ENCODE measurements around the gene ATF6.

ATF6 gene

GRCh38 chr1:161899091-161899490, 133.0 kb downstream of the ATF6 start:
- DNase-seq (ENCODE audit: low read depth in 2 of 2), result no peak

- no peak for DNase-seq (ENCODE audit: low read depth in 2 of 2)
Observed at GRCh38 chr1:161900160-161900559, 134.0 kb downstream of the ATF6 start.

GRCh38 chr1:161902182-161902581, 136.1 kb downstream of the ATF6 start:
- no peak for DNase-seq (ENCODE audit: low read depth in 2 of 2)

GRCh38 chr1:161905269-161905884, 139.3 kb downstream of the ATF6 start:
- no peak for DNase-seq (ENCODE audit: low read depth in 2 of 2)

GRCh38 chr1:161907265-161907664, 141.1 kb downstream of the ATF6 start:
- DNase-seq (ENCODE audit: low read depth in 2 of 2), result no peak

DNA sequence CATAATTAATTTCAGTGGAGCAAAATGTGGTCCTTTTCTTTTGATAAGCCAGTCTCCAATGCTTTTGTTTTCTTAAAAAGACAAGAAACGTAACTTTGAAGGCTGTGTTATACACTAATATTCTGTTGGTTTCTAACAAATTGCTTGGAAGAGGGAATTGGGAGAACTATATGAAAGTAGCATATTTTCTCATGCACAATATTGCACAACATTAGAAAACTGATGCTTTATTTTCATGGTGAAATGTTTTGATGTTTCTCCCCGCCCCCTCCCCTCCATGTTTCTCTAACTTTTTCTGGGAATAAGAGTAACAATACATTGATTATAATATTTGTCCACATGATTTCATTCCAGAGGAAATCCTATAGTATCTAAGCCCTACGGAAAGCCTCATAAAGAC, 142.1 kb downstream of the ATF6 start:
- no peak for DNase-seq (ENCODE audit: low read depth in 2 of 2)

- DNase-seq (ENCODE audit: low read depth in 2 of 2), result no peak
Observed at GRCh38 chr1:161910604-161911003, 144.5 kb downstream of the ATF6 start.

DNA sequence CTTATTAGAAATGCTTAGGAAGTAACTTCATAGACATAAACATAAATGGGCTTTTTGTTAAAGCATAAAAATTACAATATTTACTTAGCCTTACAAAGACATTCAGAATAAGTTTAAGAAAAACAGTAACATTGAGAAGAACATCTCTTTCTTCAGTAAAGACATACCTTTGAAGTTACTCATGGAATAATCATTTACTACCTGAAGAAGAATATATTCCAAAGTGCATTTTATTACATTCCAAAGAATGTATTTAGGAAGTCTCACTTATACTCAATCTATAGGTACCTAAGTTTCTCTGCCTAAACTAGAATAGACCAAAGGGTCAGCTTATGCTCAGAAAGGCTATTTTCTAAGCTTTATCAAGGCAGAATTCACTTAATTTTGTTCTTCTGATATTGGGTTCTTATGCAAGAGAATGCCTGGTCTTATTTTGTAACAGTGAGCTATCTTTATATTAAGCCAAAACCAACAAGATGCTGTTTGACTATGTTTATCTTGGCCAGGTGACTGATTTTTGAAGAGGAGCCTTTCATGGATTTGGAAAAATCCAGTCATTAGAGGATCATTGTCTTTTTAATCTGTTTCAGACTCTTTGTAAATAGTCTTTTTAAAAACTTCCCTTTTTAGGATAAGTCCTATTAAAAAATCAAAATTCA, 147.5 kb downstream of the ATF6 start:
- no peak for DNase-seq (ENCODE audit: low read depth in 2 of 2)

DNA sequence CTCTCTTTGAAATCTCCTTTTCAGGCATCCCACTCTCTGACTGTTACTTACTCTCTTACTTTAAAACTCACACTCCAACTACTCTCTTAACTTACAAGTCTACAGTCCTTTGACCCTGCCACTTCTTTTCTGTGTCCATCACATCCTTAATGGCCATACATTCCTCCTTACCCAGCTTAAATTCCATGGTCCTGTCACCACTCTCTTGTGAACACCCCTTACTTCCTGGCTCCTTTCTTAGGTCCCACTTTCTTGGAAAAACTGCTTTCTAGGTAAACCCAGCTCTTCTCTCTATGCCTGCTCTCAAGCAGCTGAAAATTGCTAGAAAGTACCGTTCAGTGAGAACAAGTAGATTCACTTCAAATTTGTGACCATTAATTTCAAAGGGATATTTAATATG, 148.5 kb downstream of the ATF6 start:
- no peak for DNase-seq (ENCODE audit: low read depth in 2 of 2)

GRCh38 chr1:161915051-161915503, 149.0 kb downstream of the ATF6 start:
- DNase-seq (ENCODE audit: low read depth in 2 of 2), result peak in 1 of 2 donors; percentile 12

GRCh38 chr1:161915978-161916377, 149.9 kb downstream of the ATF6 start:
- no peak for DNase-seq (ENCODE audit: low read depth in 2 of 2)

- DNase-seq (ENCODE audit: low read depth in 2 of 2), result no peak
Observed at GRCh38 chr1:161919229-161919628, 153.1 kb downstream of the ATF6 start.

- no peak for DNase-seq (ENCODE audit: low read depth in 2 of 2)
Observed at GRCh38 chr1:161921491-161921890, 155.4 kb downstream of the ATF6 start.

GRCh38 chr1:161921990-161922389, 155.9 kb downstream of the ATF6 start:
- DNase-seq (ENCODE audit: low read depth in 2 of 2), result no peak

- DNase-seq (ENCODE audit: low read depth in 2 of 2), result no peak
Observed at GRCh38 chr1:161928056-161928455, 161.9 kb downstream of the ATF6 start.

DNA sequence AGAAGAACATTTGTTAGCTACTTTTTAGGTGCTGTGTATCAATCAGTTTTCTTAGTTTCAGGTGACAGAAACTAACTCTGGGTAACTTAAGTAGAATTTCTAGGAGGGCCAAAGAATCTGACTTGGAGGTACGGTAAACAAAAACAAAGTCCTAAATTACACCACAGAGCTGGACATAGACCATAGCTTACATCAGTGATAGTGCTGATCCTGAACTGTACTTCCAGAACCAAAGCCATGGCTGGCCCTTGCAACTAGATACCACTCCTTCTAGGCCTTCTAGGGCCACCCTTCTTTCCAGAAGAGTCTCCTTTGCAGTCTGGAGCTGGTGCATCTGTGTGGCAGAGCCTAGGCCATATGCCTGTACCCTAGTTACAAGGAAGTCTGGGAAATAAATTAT, 163.0 kb downstream of the ATF6 start:
- DNase-seq (ENCODE audit: low read depth in 2 of 2), result no peak

DNA sequence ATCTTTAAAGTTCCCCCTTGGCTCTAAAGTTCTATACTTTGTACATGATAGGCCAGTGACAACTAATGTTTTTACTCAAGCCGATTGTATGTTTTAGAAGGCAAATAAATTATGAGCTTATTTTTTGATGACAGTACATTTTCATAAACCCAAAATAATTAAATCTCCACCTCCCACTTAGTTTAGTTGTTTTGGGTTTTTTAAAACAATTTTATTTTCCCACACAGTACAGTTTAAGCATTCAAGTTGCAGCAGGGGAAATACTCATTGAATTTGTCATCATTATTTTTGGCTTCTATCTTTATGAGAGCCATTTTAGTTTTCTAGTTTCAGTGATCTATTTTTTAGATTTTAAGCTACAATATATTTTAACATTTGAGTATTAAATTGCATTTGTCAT, 163.9 kb downstream of the ATF6 start:
- DNase-seq (ENCODE audit: low read depth in 2 of 2), result no peak

DNA sequence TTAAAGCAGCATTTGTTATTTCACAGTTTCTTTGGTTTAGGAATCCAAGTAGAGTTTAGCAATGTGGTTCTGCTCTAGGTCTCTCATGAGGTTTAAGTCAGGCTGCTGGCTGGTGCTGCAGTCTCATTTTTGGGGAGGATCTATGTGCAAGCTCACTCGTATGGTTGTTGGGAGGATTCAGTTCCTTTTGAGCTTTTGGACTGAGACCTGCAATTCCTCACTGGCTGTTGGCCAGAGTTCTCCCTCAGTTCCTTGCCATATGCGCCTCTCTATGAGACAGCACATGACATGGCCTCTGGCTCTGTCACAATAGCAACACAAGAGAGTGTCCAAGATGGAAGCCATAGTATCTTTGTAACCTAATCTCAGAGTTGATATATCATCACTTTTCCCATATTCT, 166.5 kb downstream of the ATF6 start:
- no peak for DNase-seq (ENCODE audit: low read depth in 2 of 2)

GRCh38 chr1:161933592-161934588, 167.8 kb downstream of the ATF6 start:
- DNase-seq (ENCODE audit: low read depth in 2 of 2), result no peak

- no peak for DNase-seq (ENCODE audit: low read depth in 2 of 2)
Observed at GRCh38 chr1:161935264-161935663, 169.1 kb downstream of the ATF6 start.

- DNase-seq (ENCODE audit: low read depth in 2 of 2), result no peak
Observed at GRCh38 chr1:161936786-161937185, 170.7 kb downstream of the ATF6 start.

- DNase-seq (ENCODE audit: low read depth in 2 of 2), result no peak
Observed at GRCh38 chr1:161940866-161941591, 174.9 kb downstream of the ATF6 start.

All from stimulated activated CD4-positive, alpha-beta T cell treated with anti-CD3 and anti-CD28 coated beads, Interleukin-1b, Interleukin-23, amount 100 ng/mL, for 4 hours (primary cell).